Activated naive CD8-positive, alpha-beta T cell treated with anti-CD3 and anti-CD28 coated beads, Interleukin-2, amount 10 ng/mL, durations not matched to agents 7 days and 5 days (primary cell): Measurements from ENCODE around the gene FUCA1. TPM values are rescaled to one million over a fixed set of nuclear protein-coding genes. Genes with fewer than 3 reads are reported as not detected.
"Not testable (repeated sequence)": the region's sequence is repeated elsewhere in the genome, so short reads cannot be mapped to it uniquely, and the experiment has no call there.

Experiments
- ATAC-seq: fragments of 150-1000 bp; cut with Tn5 transposase; one replicate; pipeline ENCODE4 v1.10.0; 2021; ENCODE audit warnings: low read depth, moderate library complexity
- POLR2A ChIA-PET: fragments of 350-600 bp; sonication (Branson Sonifier 250); formaldehyde crosslinking; loops from one replicate; lab custom pipeline; 2021; ENCODE audit warnings: antibody characterized with exemption; lab: Charles Lee
- DNase-seq: peaks from one replicate; pipeline ENCODE4 v3.0.0; 2021
- H3K27ac Mint-ChIP-seq: one replicate; pipeline ENCODE4 v1.8.0; 2022; ENCODE audit warnings: mild to moderate bottlenecking, mixed read lengths
- H3K27me3 Mint-ChIP-seq: one replicate; pipeline ENCODE4 v1.8.0; 2022; ENCODE audit warnings: mild to moderate bottlenecking, moderate library complexity, mixed read lengths
- H3K36me3 Mint-ChIP-seq: one replicate; pipeline ENCODE4 v1.8.0; 2021; ENCODE audit warnings: mild to moderate bottlenecking, mixed read lengths
- H3K4me1 Mint-ChIP-seq: one replicate; pipeline ENCODE4 v1.8.0; 2021; ENCODE audit warnings: mixed read lengths
- H3K4me3 Mint-ChIP-seq: one replicate; pipeline ENCODE4 v1.8.0; 2022; ENCODE audit warnings: mild to moderate bottlenecking, moderate library complexity, mixed read lengths
- H3K9me3 Mint-ChIP-seq: one replicate; pipeline ENCODE4 v1.8.0; 2021; ENCODE audit warnings: mixed read lengths
- total RNA-seq, 2 experiments: library from RNA; stranded (reverse); gene quantifications; one replicate each; pipeline ENCODE4 v1.2.3, GENCODE V29; 2021

Gene FUCA1
- total RNA-seq, 2 experiments from 2014 or later = 17.2 to 19.6 TPM

GRCh38 chr1:23905461-23906025 is 37.5 kb upstream of the FUCA1 start:
- Mint-ChIP-seq H3K9me3 (no peaks in the 10 kb centered on the region), H3K27me3 (peaks cover 29% of the 10 kb centered on the region), H3K4me1 (peaks cover 37% of the 10 kb centered on the region), H3K4me3 (peak overlapping the region; percentile 45), H3K27ac (peak overlapping the region; percentile 68), H3K36me3 (peaks cover 2% of the 10 kb centered on the region)
- no peak for ATAC-seq
- POLR2A ChIA-PET = interaction anchor here (1.0 kb wide), 1 partner anchor 127 kb away, joined by 3 read pairs; the partner anchor contains the start of gene PITHD1
- DNase-seq = no peak

GRCh38 chr1:23904748-23905357 is 36.8 kb upstream of the FUCA1 start:
- Mint-ChIP-seq H3K4me3 (peak overlapping the region; percentile 31), H3K27ac (peak overlapping the region; percentile 35), H3K4me1 (peaks cover 32% of the 10 kb centered on the region), H3K9me3 (no peaks in the 10 kb centered on the region), H3K27me3 (peaks cover 35% of the 10 kb centered on the region), H3K36me3 (peaks cover 2% of the 10 kb centered on the region)
- ATAC-seq (peak; percentile 50), DNase-seq (peak; percentile 51)
- POLR2A ChIA-PET = no interaction called here

- peaks cover 25% of the 10 kb centered on the region for H3K4me1 Mint-ChIP-seq
- peaks cover 35% of the 10 kb centered on the region for H3K27me3 Mint-ChIP-seq
- no peak for ATAC-seq
Observed at GRCh38 chr1:23903754-23904153, 35.7 kb upstream of the FUCA1 start.

GRCh38 chr1:23902321-23903278 is 34.5 kb upstream of the FUCA1 start:
- Mint-ChIP-seq H3K4me3 (no peak overlapping the region), H3K9me3 (no peaks in the 10 kb centered on the region), H3K27ac (no peak overlapping the region), H3K36me3 (peaks cover 2% of the 10 kb centered on the region), H3K27me3 (peaks cover 35% of the 10 kb centered on the region), H3K4me1 (peaks cover 21% of the 10 kb centered on the region)
- no peak for ATAC-seq
- POLR2A ChIA-PET = interaction anchor here (0.7 kb wide), 1 partner anchor 182 kb away, joined by 3 read pairs; no protein-coding TSS in a partner anchor
- no peak for DNase-seq

More at GRCh38 chr1:23903754-23904153, 35.7 kb upstream of the FUCA1 start:
- no peak for DNase-seq
- POLR2A ChIA-PET = interaction anchor here (0.7 kb wide), 1 partner anchor 48 kb away, joined by 3 read pairs; no protein-coding TSS in a partner anchor
- peaks cover 2% of the 10 kb centered on the region for H3K36me3 Mint-ChIP-seq
- H3K9me3 Mint-ChIP-seq = no peaks in the 10 kb centered on the region
- no peak overlapping the region for H3K27ac Mint-ChIP-seq
- no peak overlapping the region for H3K4me3 Mint-ChIP-seq

GRCh38 chr1:23900017-23900416 is 31.9 kb upstream of the FUCA1 start:
- not testable (repeated sequence) for H3K9me3 Mint-ChIP-seq, H3K27ac Mint-ChIP-seq
- H3K27me3 Mint-ChIP-seq = peaks cover 39% of the 10 kb centered on the region

GRCh38 chr1:23899070-23899469 is 31.0 kb upstream of the FUCA1 start:
- Mint-ChIP-seq H3K27me3 (peaks cover 39% of the 10 kb centered on the region), H3K27ac (no peak overlapping the region), H3K4me1 (peaks cover 9% of the 10 kb centered on the region), H3K9me3 (no peaks in the 10 kb centered on the region), H3K36me3 (no peaks in the 10 kb centered on the region), H3K4me3 (no peak overlapping the region)
- DNase-seq = no peak
- POLR2A ChIA-PET = no interaction called here
- ATAC-seq = no peak

More at GRCh38 chr1:23900017-23900416, 31.9 kb upstream of the FUCA1 start:
- ATAC-seq, POLR2A ChIA-PET, H3K4me3 Mint-ChIP-seq, DNase-seq, H3K36me3 Mint-ChIP-seq: not testable (repeated sequence)
- H3K4me1 Mint-ChIP-seq = peaks cover 16% of the 10 kb centered on the region

- Mint-ChIP-seq H3K9me3 (no peaks in the 10 kb centered on the region), H3K27me3 (peaks cover 43% of the 10 kb centered on the region), H3K4me3 (no peak overlapping the region), H3K36me3 (no peaks in the 10 kb centered on the region), H3K4me1 (peaks cover 9% of the 10 kb centered on the region), H3K27ac (no peak overlapping the region)
- POLR2A ChIA-PET = interaction anchor here (1.0 to 1.4 kb wide), 2 partner anchors 12 to 13 kb away, joined by 3 to 4 read pairs; no protein-coding TSS in a partner anchor
- ATAC-seq = no peak
- no peak for DNase-seq
Observed at GRCh38 chr1:23897083-23897482, 29.0 kb upstream of the FUCA1 start.

GRCh38 chr1:23896491-23896890 is 28.4 kb upstream of the FUCA1 start:
- DNase-seq (no peak), ATAC-seq (peak; percentile 30)
- Mint-ChIP-seq H3K4me3 (no peak overlapping the region), H3K4me1 (peaks cover 9% of the 10 kb centered on the region), H3K9me3 (no peaks in the 10 kb centered on the region), H3K27ac (no peak overlapping the region), H3K36me3 (no peaks in the 10 kb centered on the region), H3K27me3 (peaks cover 40% of the 10 kb centered on the region)
- POLR2A ChIA-PET = interaction anchor here (0.5 to 1.4 kb wide), 3 partner anchors 12 to 58 kb away, joined by 3 to 4 read pairs (median 3); no protein-coding TSS in a partner anchor

GRCh38 chr1:23895993-23896392 is 27.9 kb upstream of the FUCA1 start:
- ATAC-seq (no peak), DNase-seq (no peak)
- POLR2A ChIA-PET = interaction anchor here (1.0 to 1.4 kb wide), 2 partner anchors 13 to 14 kb away, joined by 3 to 4 read pairs; no protein-coding TSS in a partner anchor
- H3K4me3 Mint-ChIP-seq = no peak overlapping the region
- H3K4me1 Mint-ChIP-seq = peaks cover 9% of the 10 kb centered on the region
- H3K27ac Mint-ChIP-seq = no peak overlapping the region
- H3K36me3 Mint-ChIP-seq = no peaks in the 10 kb centered on the region
- H3K27me3 Mint-ChIP-seq = peaks cover 35% of the 10 kb centered on the region
- H3K9me3 Mint-ChIP-seq = no peaks in the 10 kb centered on the region

GRCh38 chr1:23895082-23895481 is 27.0 kb upstream of the FUCA1 start:
- H3K27me3 Mint-ChIP-seq = peaks cover 29% of the 10 kb centered on the region
- H3K36me3 Mint-ChIP-seq = no peaks in the 10 kb centered on the region
- no peak for ATAC-seq
- no peak overlapping the region for H3K4me3 Mint-ChIP-seq
- POLR2A ChIA-PET = no interaction called here
- no peak overlapping the region for H3K27ac Mint-ChIP-seq
- peaks cover 9% of the 10 kb centered on the region for H3K4me1 Mint-ChIP-seq
- H3K9me3 Mint-ChIP-seq = no peaks in the 10 kb centered on the region
- DNase-seq = no peak

GRCh38 chr1:23889074-23889473 is 21.0 kb upstream of the FUCA1 start:
- H3K36me3 Mint-ChIP-seq = no peaks in the 10 kb centered on the region
- H3K27ac Mint-ChIP-seq = no peak overlapping the region
- H3K9me3 Mint-ChIP-seq = no peaks in the 10 kb centered on the region
- H3K27me3 Mint-ChIP-seq = peaks cover 29% of the 10 kb centered on the region
- no peak overlapping the region for H3K4me3 Mint-ChIP-seq
- H3K4me1 Mint-ChIP-seq = no peaks in the 10 kb centered on the region
- POLR2A ChIA-PET = no interaction called here
- ATAC-seq (no peak), DNase-seq (no peak)

- H3K36me3 Mint-ChIP-seq = no peaks in the 10 kb centered on the region
- H3K4me1 Mint-ChIP-seq = no peaks in the 10 kb centered on the region
- DNase-seq (no peak), ATAC-seq (no peak)
- no peak overlapping the region for H3K4me3 Mint-ChIP-seq
- POLR2A ChIA-PET = interaction anchor here (0.6 kb wide), 1 partner anchor 21 kb away, joined by 3 read pairs; no protein-coding TSS in a partner anchor
- H3K27me3 Mint-ChIP-seq = peaks cover 9% of the 10 kb centered on the region
- no peak overlapping the region for H3K27ac Mint-ChIP-seq
- H3K9me3 Mint-ChIP-seq = peaks cover 1% of the 10 kb centered on the region
Observed at GRCh38 chr1:23885222-23885621, 17.1 kb upstream of the FUCA1 start.

GRCh38 chr1:23882746-23883145 is 14.7 kb upstream of the FUCA1 start:
- Mint-ChIP-seq H3K27me3 (peaks cover 1% of the 10 kb centered on the region), H3K4me1 (no peaks in the 10 kb centered on the region), H3K36me3 (peaks cover 8% of the 10 kb centered on the region), H3K27ac (no peak overlapping the region), H3K4me3 (no peak overlapping the region), H3K9me3 (peaks cover 12% of the 10 kb centered on the region)
- DNase-seq = no peak
- POLR2A ChIA-PET = no interaction called here
- no peak for ATAC-seq
